Spleen (tissue), 11 donors: ENCODE data around the gene POLR3C. TPM values are rescaled to one million over a fixed set of nuclear protein-coding genes. Genes with fewer than 3 reads are reported as not detected.

Experiments
- DNase-seq: peaks from one replicate; pipeline ENCODE4 v3.0.0-alpha.2; 2020
- H3K27ac ChIP-seq, 8 donors: fragments of 200-600 bp; sonication (generic) in 7 of 8; 1 replicate in 4 of 8; 2 replicates in 4 of 8; pipeline versions ENCODE4 v1.5.0 to v1.8.0; 2016 to 2021; ENCODE audit warnings: inconsistent platforms in 4 of 8, mild to moderate bottlenecking in 4 of 8, moderate library complexity in 1 of 8
- H3K27me3 ChIP-seq, 7 donors: fragments of 200-600 bp; sonication (generic) in 6 of 7; replicated peaks in 1 of 7; 1 replicate in 4 of 7; 2 replicates in 3 of 7; pipeline versions ENCODE4 v1.5.0 to v1.8.0; 2016 to 2021; ENCODE audit warnings: inconsistent platforms in 3 of 7, mild to moderate bottlenecking in 1 of 7
- H3K36me3 ChIP-seq, 6 donors: fragments of 200-600 bp; sonication (generic) in 5 of 6; 1 replicate in 4 of 6; 2 replicates in 2 of 6; pipeline versions ENCODE4 v1.5.0 to v1.8.0; 2016 to 2021; ENCODE audit warnings: inconsistent platforms in 2 of 6
- H3K4me1 ChIP-seq, 6 donors: fragments of 200-600 bp; sonication (generic) in 5 of 6; 1 replicate in 3 of 6; 2 replicates in 3 of 6; pipeline versions ENCODE4 v1.5.0 to v1.8.0; 2016 to 2021; ENCODE audit warnings: inconsistent platforms in 3 of 6
- H3K4me3 ChIP-seq, 8 donors: fragments of 200-600 bp; sonication (generic) in 7 of 8; 1 replicate in 4 of 8; 2 replicates in 4 of 8; pipeline versions ENCODE4 v1.5.0 to v1.8.0; 2016 to 2021; ENCODE audit warnings: inconsistent platforms in 4 of 8, mild to moderate bottlenecking in 4 of 8, moderate library complexity in 2 of 8
- H3K9me3 ChIP-seq, 8 donors: fragments of 200-600 bp; sonication (generic) in 7 of 8; 1 replicate in 4 of 8; 2 replicates in 4 of 8; pipeline versions ENCODE4 v1.5.0 to v1.8.0; 2016 to 2021; ENCODE audit warnings: inconsistent platforms in 4 of 8
- POLR2A ChIP-seq, 3 donors: fragments of 450-650 bp; IDR thresholded peaks; one replicate each; pipeline ENCODE4 v1.5.1; 2017; ENCODE audit warnings: antibody characterized with exemption in 3 of 3, mild to moderate bottlenecking in 1 of 3
- POLR2AphosphoS5 ChIP-seq, 3 donors: sonication (generic); formaldehyde crosslinking; IDR thresholded peaks; one replicate each; pipeline ENCODE4 v1.5.1; 2017; ENCODE audit warnings: antibody characterized with exemption in 3 of 3
- WGBS, 5 donors: extraction: QIAGEN DNeasy Blood & Tissue Kit in 3 of 5; methylation state at CpG; one replicate each; pipeline versions ENCODE4 v1.1.5 to v1.1.7; 2013 to 2018; 5-methylcytosine and 5-hydroxymethylcytosine counted together
- intact Hi-C: fragments of 100-400 bp; cut with DNase I; formaldehyde crosslinking; loops from one replicate; pipeline ENCODE4 v1.15.0; 2023; ENCODE audit warnings: low total_unique reads
- polyA plus RNA-seq, 3 donors: library from polyadenylated mRNA; stranded (reverse); fragments of 200-250 nt; gene quantifications; one replicate each; pipeline ENCODE4 v1.2.1, GENCODE V29; 2013
- total RNA-seq, 7 donors: library from RNA; depleted of rRNA in 3 of 7; stranded (reverse); fragments of >200 nt in 3 of 7; fragmentation: NEBNext Ultra II Directional in 4 of 7; extraction: Animal tissue kit (Norgen Biotek cat#: 25700) in 4 of 7; gene quantifications; one replicate each; pipeline versions ENCODE4 v1.1.0 to v1.2.1, GENCODE V29; 2016 to 2021
- TF ChIP-seq, protein P1 (sequence below), 11 experiments: fragments of 200-600 bp in 7 of 11; fragments of 450-650 bp in 4 of 11; sonication (generic) in 4 of 11; IDR thresholded peaks in 8 of 11; conservative IDR thresholded peaks in 3 of 11; 1 replicate in 7 of 11; 2 replicates in 4 of 11; pipeline versions ENCODE4 v1.4.0 to v1.8.0; 2016 to 2021; ENCODE audit warnings: antibody characterized with exemption in 11 of 11, inconsistent platforms in 4 of 11, mild to moderate bottlenecking in 1 of 11
- donor health status: healthy with polysubstance abuse.
- donor health status: DM: no; HTN: no; CAD: no; lungs with moderate emphysema.
- donor health status: DM: no; HTN: no; CAD: no.
- donor health status: Bipolar disorder and iron deficiency.
- donor health status: healthy.
- donor health status: DM: no; HTN: no; CAD: no.
- donor health status: DM: yes; HTN: yes; CAD: no.

POLR3C gene
- total and polyA plus RNA-seq, 10 donors: 15.7 to 37.0 (median 29.8) TPM

DNA sequence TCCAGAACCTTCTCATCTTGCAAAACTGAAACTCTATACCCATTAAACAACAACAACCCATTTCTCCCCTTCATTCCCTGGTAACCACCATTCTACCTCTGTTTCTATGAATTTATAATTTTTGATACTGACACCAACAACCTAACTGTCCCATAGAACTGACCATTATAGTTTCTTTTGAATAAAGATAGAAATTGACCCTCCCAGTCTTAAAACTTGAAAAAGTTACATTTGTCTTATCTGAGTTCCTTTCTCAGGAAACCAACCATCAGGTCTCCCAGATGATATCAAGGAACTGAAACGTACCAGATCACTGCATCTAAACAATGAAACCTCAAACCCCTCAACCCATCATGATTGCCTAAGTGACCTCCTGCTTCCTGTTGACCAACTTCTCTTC lies 27.2 kb upstream of the POLR3C start:
- no peak overlapping the region for H3K27ac ChIP-seq
- DNase-seq: no peak
- TF ChIP-seq POLR2A (IDR thresholded peaks at IDR 0.05): no peak
- TF ChIP-seq, protein P1, sequence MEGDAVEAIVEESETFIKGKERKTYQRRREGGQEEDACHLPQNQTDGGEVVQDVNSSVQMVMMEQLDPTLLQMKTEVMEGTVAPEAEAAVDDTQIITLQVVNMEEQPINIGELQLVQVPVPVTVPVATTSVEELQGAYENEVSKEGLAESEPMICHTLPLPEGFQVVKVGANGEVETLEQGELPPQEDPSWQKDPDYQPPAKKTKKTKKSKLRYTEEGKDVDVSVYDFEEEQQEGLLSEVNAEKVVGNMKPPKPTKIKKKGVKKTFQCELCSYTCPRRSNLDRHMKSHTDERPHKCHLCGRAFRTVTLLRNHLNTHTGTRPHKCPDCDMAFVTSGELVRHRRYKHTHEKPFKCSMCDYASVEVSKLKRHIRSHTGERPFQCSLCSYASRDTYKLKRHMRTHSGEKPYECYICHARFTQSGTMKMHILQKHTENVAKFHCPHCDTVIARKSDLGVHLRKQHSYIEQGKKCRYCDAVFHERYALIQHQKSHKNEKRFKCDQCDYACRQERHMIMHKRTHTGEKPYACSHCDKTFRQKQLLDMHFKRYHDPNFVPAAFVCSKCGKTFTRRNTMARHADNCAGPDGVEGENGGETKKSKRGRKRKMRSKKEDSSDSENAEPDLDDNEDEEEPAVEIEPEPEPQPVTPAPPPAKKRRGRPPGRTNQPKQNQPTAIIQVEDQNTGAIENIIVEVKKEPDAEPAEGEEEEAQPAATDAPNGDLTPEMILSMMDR (IDR thresholded peaks at IDR 0.05 in 8 of 11, conservative IDR thresholded peaks at IDR 0.05 in 3 of 11): no peak
- TF ChIP-seq POLR2AphosphoS5 (IDR thresholded peaks at IDR 0.05): no peak
- peaks cover 8 to 41% (median 35%) of the 10 kb centered on the region in 8 donors for H3K9me3 ChIP-seq
- H3K36me3 ChIP-seq: peaks cover 0 to 49% (median 5%) of the 10 kb centered on the region in 6 donors
- H3K4me1 ChIP-seq: no peaks in the 10 kb centered on the region
- H3K27me3 ChIP-seq: no peaks in the 10 kb centered on the region
- no peak overlapping the region for H3K4me3 ChIP-seq
- 0 to 41% (median 32%) methylated on average over 1 of the region's 1 CpG for WGBS, 5 donors
- intact Hi-C loops: no loop called here

GRCh38 chr1:145799806-145800205 lies 24.2 kb upstream of the POLR3C start:
- intact Hi-C loops: no loop called here
- Histone ChIP-seq H3K36me3 (peaks cover 0 to 25% (median 0%) of the 10 kb centered on the region in 6 donors), H3K4me1 (peaks cover 0 to 27% (median 7%) of the 10 kb centered on the region in 6 donors), H3K27ac (no peak overlapping the region), H3K9me3 (peaks cover 8 to 41% (median 35%) of the 10 kb centered on the region in 8 donors), H3K27me3 (no peaks in the 10 kb centered on the region), H3K4me3 (no peak overlapping the region)
- WGBS, 5 donors: 75 to 87% (median 78%) methylated on average over 2 of the region's 2 CpGs
- TF ChIP-seq POLR2AphosphoS5 (IDR thresholded peaks at IDR 0.05) (no peak), POLR2A (IDR thresholded peaks at IDR 0.05) (no peak)
- TF ChIP-seq, protein P1 (IDR thresholded peaks at IDR 0.05 in 8 of 11, conservative IDR thresholded peaks at IDR 0.05 in 3 of 11): no peak
- DNase-seq: no peak

DNA sequence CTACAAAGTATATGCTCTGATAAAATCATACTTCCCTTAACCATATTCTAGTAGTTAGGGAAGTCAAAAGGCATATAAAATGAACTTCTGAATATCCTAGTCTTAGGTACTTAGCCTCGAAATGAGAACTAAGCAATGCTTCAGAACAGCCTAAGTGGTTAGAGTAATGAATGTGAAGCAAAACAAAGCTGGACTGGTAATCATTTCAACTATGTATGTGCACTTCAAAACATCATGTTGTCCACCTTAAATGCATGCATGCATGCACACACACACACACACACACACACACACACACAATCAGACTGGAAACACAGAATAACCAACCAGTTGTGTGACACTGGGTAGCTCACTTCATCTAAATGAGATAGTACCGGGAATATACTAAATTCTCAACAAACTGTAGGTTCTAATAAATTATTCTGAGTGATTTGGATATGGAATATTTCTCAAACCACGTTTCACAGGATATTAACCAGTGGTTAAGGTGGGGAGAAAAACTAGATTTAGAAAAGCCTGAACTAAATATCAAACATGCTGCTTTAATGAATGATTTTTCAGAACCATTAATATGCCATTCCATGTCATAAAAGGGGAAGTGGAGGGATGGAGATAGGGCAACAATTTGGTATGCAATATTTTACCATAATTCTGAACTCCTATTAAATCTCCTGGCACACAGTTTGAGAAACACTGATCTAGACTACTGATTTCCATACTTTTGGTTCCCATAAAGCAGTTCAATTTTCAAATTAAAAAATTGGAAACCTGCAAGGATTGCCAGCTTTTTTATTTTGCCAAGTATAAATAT lies 19.6 kb upstream of the POLR3C start:
- no peak for TF ChIP-seq POLR2AphosphoS5 (IDR thresholded peaks at IDR 0.05)
- TF ChIP-seq, protein P1 (IDR thresholded peaks at IDR 0.05 in 8 of 11, conservative IDR thresholded peaks at IDR 0.05 in 3 of 11): no peak
- Histone ChIP-seq H3K4me1 (peaks cover 0 to 45% (median 11%) of the 10 kb centered on the region in 6 donors), H3K27me3 (no peaks in the 10 kb centered on the region), H3K27ac (no peak overlapping the region), H3K9me3 (no peaks in the 10 kb centered on the region), H3K36me3 (peaks cover 0 to 14% (median 0%) of the 10 kb centered on the region in 6 donors), H3K4me3 (no peak overlapping the region)
- intact Hi-C loops: no loop called here
- 39 to 64% (median 60%) methylated on average over 3 of the region's 3 CpGs for WGBS, 5 donors
- no peak for DNase-seq

DNA sequence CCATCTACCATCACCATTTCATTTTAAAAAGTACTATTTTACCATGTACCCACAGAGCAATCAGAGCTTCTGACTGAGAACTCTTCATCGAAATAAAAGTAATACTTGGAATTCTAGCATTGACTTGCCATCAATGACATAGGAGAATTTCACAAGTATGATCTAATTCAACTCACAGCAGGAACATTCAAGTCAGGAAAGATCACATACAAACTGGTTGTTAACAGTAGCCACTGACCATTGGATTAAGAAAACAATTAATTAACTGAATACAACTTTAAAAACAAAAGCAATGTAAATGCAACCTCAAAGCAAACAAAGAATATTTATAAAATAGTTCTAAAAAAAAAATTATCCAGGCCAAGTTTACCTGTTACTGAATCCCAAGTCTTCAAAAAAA lies 18.9 kb upstream of the POLR3C start:
- no peak overlapping the region for H3K27ac ChIP-seq
- no peaks in the 10 kb centered on the region for H3K9me3 ChIP-seq
- no peak for DNase-seq
- no peaks in the 10 kb centered on the region for H3K27me3 ChIP-seq
- TF ChIP-seq POLR2A (IDR thresholded peaks at IDR 0.05): no peak
- no peak for TF ChIP-seq POLR2AphosphoS5 (IDR thresholded peaks at IDR 0.05)
- TF ChIP-seq, protein P1 (IDR thresholded peaks at IDR 0.05 in 8 of 11, conservative IDR thresholded peaks at IDR 0.05 in 3 of 11): no peak
- intact Hi-C loops: no loop called here
- H3K36me3 ChIP-seq: peaks cover 0 to 10% (median 0%) of the 10 kb centered on the region in 6 donors
- WGBS, 5 donors: 81 to 97% (median 83%) methylated on average over 1 of the region's 1 CpG
- peaks cover 0 to 45% (median 11%) of the 10 kb centered on the region in 6 donors for H3K4me1 ChIP-seq
- H3K4me3 ChIP-seq: no peak overlapping the region
